Cardiac fibroblast (primary cell): ENCODE measurements around the gene LRRC55.
"Not testable (repeated sequence)": the region's sequence is repeated elsewhere in the genome, so short reads cannot be mapped to it uniquely, and the experiment has no call there.

Experiments used
- DNase-seq, 2 donors: peaks; one replicate each; pipeline versions ENCODE4 v3.0.0 to v3.0.0-alpha.2; 2010; ENCODE audit warnings: low read depth in 2 of 2
- H3K4me3 ChIP-seq, 2 donors: replicated peaks in 1 of 2; 1 replicate in 1 of 2; 2 replicates in 1 of 2; pipeline ENCODE4 v1.5.1; 2011; ENCODE audit warnings: low read depth in 2 of 2, low read length in 2 of 2, mild to moderate bottlenecking in 2 of 2, moderate library complexity in 1 of 2
- CTCF ChIP-seq: IDR thresholded peaks from one replicate; pipeline ENCODE4 v1.5.1; 2011; ENCODE audit warnings: low read depth, mild to moderate bottlenecking, low read length, inconsistent platforms

LRRC55 gene

GRCh38 chr11:57160665-57161064 lies 21.1 kb upstream of the LRRC55 start:
- no peak for TF ChIP-seq CTCF
- no peak overlapping the region for H3K4me3 ChIP-seq
- DNase-seq = no peak

GRCh38 chr11:57161351-57161750 lies 20.4 kb upstream of the LRRC55 start:
- TF ChIP-seq CTCF = no peak
- DNase-seq = no peak
- H3K4me3 ChIP-seq = no peak overlapping the region

- DNase-seq = peak in 1 of 2 donors; percentile 4
- TF ChIP-seq CTCF = no peak
- H3K4me3 ChIP-seq = no peak overlapping the region
Observed at GRCh38 chr11:57162179-57162898, 19.4 kb upstream of the LRRC55 start.

- no peak overlapping the region for H3K4me3 ChIP-seq
- TF ChIP-seq CTCF = no peak
- no peak for DNase-seq
Observed at GRCh38 chr11:57163160-57163868, 18.4 kb upstream of the LRRC55 start.

GRCh38 chr11:57164317-57164716 lies 17.4 kb upstream of the LRRC55 start:
- no peak for DNase-seq
- TF ChIP-seq CTCF = no peak
- no peak overlapping the region for H3K4me3 ChIP-seq

GRCh38 chr11:57167125-57167846 lies 14.5 kb upstream of the LRRC55 start:
- DNase-seq = no peak
- H3K4me3 ChIP-seq = no peak overlapping the region
- no peak for TF ChIP-seq CTCF

- DNase-seq, H3K4me3 ChIP-seq: not testable (repeated sequence)
Observed at GRCh38 chr11:57169732-57170313, 11.9 kb upstream of the LRRC55 start.
